Activated CD4-positive, alpha-beta memory T cell treated with anti-CD3 and anti-CD28 coated beads, Interleukin-2, amount 10 ng/mL, durations not matched to agents 7 days and 5 days (primary cell): ENCODE data around the gene MAFG. TPM values are rescaled to one million over a fixed set of nuclear protein-coding genes. Genes with fewer than 3 reads are reported as not detected.

Source experiments
- CTCF ChIA-PET: fragments of 350-600 bp; sonication (Branson Sonifier 250); formaldehyde crosslinking; loops from one replicate; lab custom pipeline; 2021; ENCODE audit warnings: antibody characterized with exemption, inconsistent platforms; lab: Charles Lee
- POLR2A ChIA-PET: fragments of 350-600 bp; sonication (Branson Sonifier 250); formaldehyde crosslinking; loops from one replicate; lab custom pipeline; 2021; ENCODE audit warnings: antibody characterized with exemption; lab: Charles Lee
- DNase-seq: peaks from one replicate; pipeline ENCODE4 v3.0.0-alpha.2; 2020
- H3K27ac Mint-ChIP-seq: one replicate; pipeline ENCODE4 v1.8.0; 2021; ENCODE audit warnings: mild to moderate bottlenecking, mixed read lengths
- H3K27me3 Mint-ChIP-seq: one replicate; pipeline ENCODE4 v1.8.0; 2021; ENCODE audit warnings: mixed read lengths
- H3K36me3 Mint-ChIP-seq: one replicate; pipeline ENCODE4 v1.8.0; 2021; ENCODE audit warnings: low read depth, mixed read lengths
- H3K4me1 Mint-ChIP-seq: one replicate; pipeline ENCODE4 v1.8.0; 2021; ENCODE audit warnings: mixed read lengths
- H3K4me3 Mint-ChIP-seq: one replicate; pipeline ENCODE4 v1.8.0; 2021; ENCODE audit warnings: mild to moderate bottlenecking, mixed read lengths
- H3K9me3 Mint-ChIP-seq: one replicate; pipeline ENCODE4 v1.8.0; 2021; ENCODE audit warnings: mixed read lengths
- total RNA-seq, 2 experiments: library from RNA; stranded (reverse); gene quantifications; one replicate each; pipeline ENCODE4 v1.2.3, GENCODE V29; 2021

MAFG gene
- total RNA-seq, 2 experiments from 2014 or later: 35.2 to 36.5 TPM

GRCh38 chr17:81884520-81884919 is 43.0 kb downstream of the MAFG start:
- DNase-seq: no peak
- H3K4me1 Mint-ChIP-seq: peaks cover 25% of the 10 kb centered on the region
- POLR2A ChIA-PET: interaction anchor here (1.0 to 12.3 kb wide), 4 partner anchors 12 to 412 kb away, joined by 3 to 140 read pairs (median 5); partner anchors contain the start of gene ARHGDIA
- H3K27me3 Mint-ChIP-seq: no peaks in the 10 kb centered on the region
- H3K36me3 Mint-ChIP-seq: peaks cover 59% of the 10 kb centered on the region
- no peaks in the 10 kb centered on the region for H3K9me3 Mint-ChIP-seq
- no peak overlapping the region for H3K4me3 Mint-ChIP-seq
- no peak overlapping the region for H3K27ac Mint-ChIP-seq
- CTCF ChIA-PET: interaction anchor here (1.0 to 1.3 kb wide), 3 partner anchors 12 to 15 kb away, joined by 3 to 4 read pairs (median 3); no protein-coding TSS in a partner anchor

GRCh38 chr17:81879121-81879520 is 48.4 kb downstream of the MAFG start:
- no peaks in the 10 kb centered on the region for H3K27me3 Mint-ChIP-seq
- H3K4me1 Mint-ChIP-seq: no peaks in the 10 kb centered on the region
- no peaks in the 10 kb centered on the region for H3K9me3 Mint-ChIP-seq
- POLR2A ChIA-PET: interaction anchor here (0.9 to 3.0 kb wide), 5 partner anchors 8 to 12 kb away, joined by 3 to 16 read pairs (median 3); partner anchors contain the start of genes ALYREF and ARHGDIA
- H3K36me3 Mint-ChIP-seq: peaks cover 39% of the 10 kb centered on the region
- no peak for DNase-seq
- no peak overlapping the region for H3K27ac Mint-ChIP-seq
- no peak overlapping the region for H3K4me3 Mint-ChIP-seq
- CTCF ChIA-PET: interaction anchor here (1.5 kb wide), 1 partner anchor 227 kb away, joined by 3 read pairs; no protein-coding TSS in a partner anchor

- H3K36me3 Mint-ChIP-seq: peaks cover 38% of the 10 kb centered on the region
These were observed 49.2 kb downstream of the MAFG start for GRCh38 chr17:81878294-81878693.

GRCh38 chr17:81877569-81877968 is 50.0 kb downstream of the MAFG start:
- H3K27me3 Mint-ChIP-seq: no peaks in the 10 kb centered on the region
- no peak for DNase-seq
- peaks cover 13% of the 10 kb centered on the region for H3K4me1 Mint-ChIP-seq
- CTCF ChIA-PET: no interaction called here
- no peaks in the 10 kb centered on the region for H3K9me3 Mint-ChIP-seq
- H3K4me3 Mint-ChIP-seq: no peak overlapping the region
- POLR2A ChIA-PET: interaction anchor here (2.1 kb wide), 1 partner anchor 15 kb away, joined by 6 read pairs; no protein-coding TSS in a partner anchor
- peaks cover 40% of the 10 kb centered on the region for H3K36me3 Mint-ChIP-seq
- H3K27ac Mint-ChIP-seq: no peak overlapping the region

More at GRCh38 chr17:81878294-81878693, 49.2 kb downstream of the MAFG start:
- peaks cover 6% of the 10 kb centered on the region for H3K4me1 Mint-ChIP-seq
- ChIA-PET POLR2A (no interaction called here), CTCF (no interaction called here)
- no peak for DNase-seq
- H3K27me3 Mint-ChIP-seq: no peaks in the 10 kb centered on the region
- H3K4me3 Mint-ChIP-seq: no peak overlapping the region
- H3K9me3 Mint-ChIP-seq: no peaks in the 10 kb centered on the region
- no peak overlapping the region for H3K27ac Mint-ChIP-seq

GRCh38 chr17:81871387-81872230 is 55.9 kb downstream of the MAFG start:
- ChIA-PET CTCF (interaction anchor here (1.0 kb wide), 1 partner anchor 12 kb away, joined by 3 read pairs; no protein-coding TSS in a partner anchor), POLR2A (interaction anchor here (0.7 to 7.0 kb wide), 19 partner anchors 9 to 188 kb away, joined by 3 to 140 read pairs (median 7); partner anchors contain the start of genes ALYREF, ANAPC11, ARL16 and CENPX)
- peaks cover 45% of the 10 kb centered on the region for H3K4me1 Mint-ChIP-seq
- DNase-seq: peak; percentile 95
- H3K4me3 Mint-ChIP-seq: peak overlapping the region; percentile 74
- H3K9me3 Mint-ChIP-seq: no peaks in the 10 kb centered on the region
- H3K36me3 Mint-ChIP-seq: peaks cover 38% of the 10 kb centered on the region
- peak overlapping the region; percentile 82 for H3K27ac Mint-ChIP-seq
- no peaks in the 10 kb centered on the region for H3K27me3 Mint-ChIP-seq

GRCh38 chr17:81870981-81871386 is 56.6 kb downstream of the MAFG start, which contains the start of gene ARHGDIA:
ARHGDIA (minus strand) TSS chr17:81871337; CDS start chr17:81869930, 1,407 bp downstream.
- H3K4me3 Mint-ChIP-seq: peak within 1 kb of the TSS; percentile 77
- POLR2A ChIA-PET: interaction anchor here (1.0 to 7.0 kb wide), 21 partner anchors 9 to 586 kb away, joined by 3 to 140 read pairs (median 6); partner anchors contain the start of genes ALYREF, ANAPC11, ARL16 and CENPX
- DNase-seq: no peak
- CTCF ChIA-PET: interaction anchor here (1.0 kb wide), 1 partner anchor 11 kb away, joined by 3 read pairs; no protein-coding TSS in a partner anchor
- H3K4me1 Mint-ChIP-seq: peaks cover 47% of the 10 kb centered on the region
- H3K36me3 Mint-ChIP-seq: peaks cover 43% of the 10 kb centered on the region
- no peaks in the 10 kb centered on the region for H3K27me3 Mint-ChIP-seq
- H3K9me3 Mint-ChIP-seq: no peaks in the 10 kb centered on the region
- peak within 1 kb of the TSS; percentile 85 for H3K27ac Mint-ChIP-seq

- Mint-ChIP-seq H3K27me3 (no peaks in the 10 kb centered on the region), H3K4me3 (peak overlapping the region; percentile 77), H3K9me3 (no peaks in the 10 kb centered on the region), H3K4me1 (peaks cover 51% of the 10 kb centered on the region), H3K36me3 (peaks cover 46% of the 10 kb centered on the region), H3K27ac (peak overlapping the region; percentile 85)
- CTCF ChIA-PET: interaction anchor here (0.7 to 2.0 kb wide), 8 partner anchors 11 to 167 kb away, joined by 3 to 6 read pairs (median 3); partner anchors contain the start of genes CENPX, DCXR and LRRC45
- POLR2A ChIA-PET: interaction anchor here (0.6 to 7.0 kb wide), 31 partner anchors 10 to 776 kb away, joined by 3 to 140 read pairs (median 5); partner anchors contain the start of genes ALYREF, ANAPC11, ARL16 and ASPSCR1
- DNase-seq: peak; percentile 66
These were observed 57.2 kb downstream of the MAFG start for GRCh38 chr17:81870131-81870980.

GRCh38 chr17:81869221-81870130 is 58.1 kb downstream of the MAFG start:
- peaks cover 46% of the 10 kb centered on the region for H3K36me3 Mint-ChIP-seq
- peak; percentile 47 for DNase-seq
- H3K4me3 Mint-ChIP-seq: peak overlapping the region; percentile 77
- peaks cover 51% of the 10 kb centered on the region for H3K4me1 Mint-ChIP-seq
- H3K27me3 Mint-ChIP-seq: no peaks in the 10 kb centered on the region
- CTCF ChIA-PET: interaction anchor here (0.7 to 2.0 kb wide), 8 partner anchors 14 to 617 kb away, joined by 3 to 6 read pairs (median 3); partner anchors contain the start of genes CENPX, DCXR and LRRC45
- H3K9me3 Mint-ChIP-seq: no peaks in the 10 kb centered on the region
- POLR2A ChIA-PET: interaction anchor here (0.8 to 7.0 kb wide), 26 partner anchors 9 to 775 kb away, joined by 3 to 140 read pairs (median 6); partner anchors contain the start of genes ALYREF, ANAPC11, ARL16 and ASPSCR1
- peak overlapping the region; percentile 85 for H3K27ac Mint-ChIP-seq

- ChIA-PET CTCF (interaction anchor here (1.6 to 2.0 kb wide), 2 partner anchors 55 to 58 kb away, joined by 5 to 6 read pairs; no protein-coding TSS in a partner anchor), POLR2A (interaction anchor here (1.2 to 7.0 kb wide), 10 partner anchors 8 to 202 kb away, joined by 4 to 140 read pairs (median 25); partner anchors contain the start of genes ALYREF, ANAPC11, ARL16 and CCDC137)
- Mint-ChIP-seq H3K27me3 (no peaks in the 10 kb centered on the region), H3K4me3 (peak overlapping the region; percentile 77), H3K36me3 (peaks cover 48% of the 10 kb centered on the region), H3K9me3 (no peaks in the 10 kb centered on the region), H3K4me1 (peaks cover 50% of the 10 kb centered on the region), H3K27ac (peak overlapping the region; percentile 85)
- DNase-seq: no peak
These were observed 58.8 kb downstream of the MAFG start for GRCh38 chr17:81868674-81869220.
